Neuronal stem cell (in vitro differentiated cells): ENCODE results near the gene PRICKLE2.

Source experiments
- DNase-seq: peaks from one replicate; pipeline ENCODE4 v3.0.0-alpha.2; 2013; ENCODE audit warnings: low spot score
- H2AFZ ChIP-seq: one replicate; pipeline ENCODE4 v1.6.1; 2013; ENCODE audit warnings: mild to moderate bottlenecking, low read length, inconsistent platforms
- H2AK5ac ChIP-seq: 2 replicates; pipeline ENCODE4 v1.6.1; 2013; ENCODE audit warnings: low read depth, mild to moderate bottlenecking, inconsistent platforms, low read length, moderate library complexity, mixed read lengths
- H2BK120ac ChIP-seq: 2 replicates; pipeline ENCODE4 v1.6.1; 2013; ENCODE audit warnings: low read depth, mild to moderate bottlenecking, inconsistent platforms, low read length, moderate library complexity, mixed read lengths
- H2BK12ac ChIP-seq: one replicate; pipeline ENCODE4 v1.6.1; 2013; ENCODE audit warnings: low read length, inconsistent platforms
- H2BK15ac ChIP-seq: 2 replicates; pipeline ENCODE4 v1.6.1; 2013; ENCODE audit warnings: mild to moderate bottlenecking, low read length, inconsistent platforms, mixed read lengths
- H2BK5ac ChIP-seq: one replicate; pipeline ENCODE4 v1.6.1; 2013; ENCODE audit warnings: inconsistent platforms, mild to moderate bottlenecking, low read length, moderate library complexity
- H3K14ac ChIP-seq: one replicate; pipeline ENCODE4 v1.6.1; 2013; ENCODE audit warnings: low read length, inconsistent platforms
- H3K18ac ChIP-seq: 2 replicates; pipeline ENCODE4 v1.6.1; 2013; ENCODE audit warnings: low read length, inconsistent platforms
- H3K23ac ChIP-seq: 2 replicates; pipeline ENCODE4 v1.6.1; 2013; ENCODE audit warnings: low read depth, mild to moderate bottlenecking, mixed read lengths, low read length, inconsistent platforms; ENCODE audit not compliant: poor library complexity
- H3K27ac ChIP-seq: replicated peaks from 3 replicates; pipeline ENCODE4 v1.5.1; 2013; ENCODE audit warnings: low read length, inconsistent platforms
- H3K27me3 ChIP-seq, 3 experiments: 2 replicates each; pipeline ENCODE4 v1.6.1; 2013; ENCODE audit warnings: low read length in 3 of 3, mild to moderate bottlenecking in 2 of 3, inconsistent platforms in 1 of 3, low read depth in 1 of 3, mixed read lengths in 1 of 3, moderate library complexity in 1 of 3; ENCODE audit not compliant: control insufficient read depth in 3 of 3, insufficient read depth in 3 of 3
- H3K36me3 ChIP-seq, 2 donors: replicated peaks in 1 of 2; 2 replicates each; pipeline ENCODE4 v1.6.1; 2013; ENCODE audit warnings: low read length in 2 of 2; ENCODE audit not compliant: control insufficient read depth in 2 of 2, insufficient read depth in 2 of 2
- H3K4ac ChIP-seq: 2 replicates; pipeline ENCODE4 v1.6.1; 2013; ENCODE audit warnings: inconsistent platforms, mild to moderate bottlenecking, low read length, moderate library complexity
- H3K4me1 ChIP-seq, 2 donors: 1 replicate in 1 of 2; 2 replicates in 1 of 2; pipeline ENCODE4 v1.6.1; 2013; ENCODE audit warnings: low read length in 2 of 2, low read depth in 1 of 2; ENCODE audit not compliant: control insufficient read depth in 2 of 2, insufficient read depth in 1 of 2
- H3K4me2 ChIP-seq: one replicate; pipeline ENCODE4 v1.6.1; 2013; ENCODE audit warnings: mild to moderate bottlenecking, low read length, inconsistent platforms; ENCODE audit not compliant: insufficient read depth, poor library complexity, severe bottlenecking
- H3K4me3 ChIP-seq, 2 donors: 2 replicates each; pipeline ENCODE4 v1.5.1; 2013; ENCODE audit warnings: low read length in 2 of 2, mild to moderate bottlenecking in 2 of 2, inconsistent platforms in 1 of 2, moderate library complexity in 1 of 2
- H3K79me1 ChIP-seq: one replicate; pipeline ENCODE4 v1.6.1; 2013; ENCODE audit warnings: low read depth, mild to moderate bottlenecking, inconsistent platforms, low read length, moderate library complexity
- H3K9ac ChIP-seq: one replicate; pipeline ENCODE4 v1.6.1; 2013; ENCODE audit warnings: mild to moderate bottlenecking, low read depth, low read length, inconsistent platforms; ENCODE audit not compliant: poor library complexity
- H3K9me3 ChIP-seq, 2 donors: replicated peaks in 1 of 2; 2 replicates each; pipeline versions ENCODE3 to v1.6.1; 2013; ENCODE audit warnings: low read length in 2 of 2, mild to moderate bottlenecking in 2 of 2, inconsistent platforms in 1 of 2, low read depth in 1 of 2, mixed read lengths in 1 of 2, moderate library complexity in 1 of 2; ENCODE audit not compliant: control insufficient read depth in 2 of 2, insufficient read depth in 1 of 2
- H4K8ac ChIP-seq: one replicate; pipeline ENCODE4 v1.6.1; 2013; ENCODE audit warnings: low read depth, mild to moderate bottlenecking, inconsistent platforms, low read length, moderate library complexity
- H4K91ac ChIP-seq: one replicate; pipeline ENCODE4 v1.6.1; 2013; ENCODE audit warnings: low read length, low read depth, mild to moderate bottlenecking, inconsistent platforms; ENCODE audit not compliant: poor library complexity
- WGBS, 2 donors: extraction: QIAGEN DNeasy Blood & Tissue Kit; methylation state at CpG; one replicate each; pipeline ENCODE4 v1.1.7; 2013; ENCODE audit warnings: missing lambda C conversion rate in 2 of 2, mixed read lengths in 1 of 2; ENCODE audit not compliant: insufficient read length in 2 of 2, insufficient replicate concordance in 1 of 2; ENCODE audit errors: extremely low coverage in 2 of 2; 5-methylcytosine and 5-hydroxymethylcytosine counted together

Gene PRICKLE2

DNA sequence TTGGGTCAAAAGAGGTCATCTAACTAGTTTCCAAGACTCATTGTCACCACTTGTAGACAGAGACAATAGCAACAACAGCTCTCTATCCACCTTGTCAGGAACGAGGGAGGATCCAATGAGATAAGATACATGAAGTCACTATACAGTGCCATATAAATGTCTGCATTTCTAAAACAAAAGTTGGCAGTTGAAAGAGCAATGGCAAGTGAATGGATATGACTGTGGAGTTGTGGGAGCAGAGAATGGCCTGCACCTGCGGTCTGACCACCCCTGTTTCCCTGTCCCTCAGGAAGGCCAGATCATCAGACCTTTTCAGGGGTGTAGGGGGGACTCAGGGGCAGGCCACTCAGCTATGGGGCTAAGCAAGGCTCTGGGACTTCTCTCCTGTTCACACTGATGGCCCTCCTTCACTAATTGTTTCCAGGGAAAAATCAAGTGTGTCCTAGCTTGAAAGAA lies 161.3 kb downstream of the PRICKLE2 start:
- peaks cover 4 to 18% of the 10 kb centered on the region in 2 donors for H3K4me1 ChIP-seq
- no peak overlapping the region for H2BK12ac ChIP-seq
- no peak overlapping the region for H2BK120ac ChIP-seq
- no peak overlapping the region for H3K23ac ChIP-seq
- H2AFZ ChIP-seq: no peak overlapping the region
- no CpG with 5 or more reads among the region's 2 CpGs for WGBS, 2 donors
- H3K18ac ChIP-seq: no peak overlapping the region
- no peak overlapping the region for H3K4ac ChIP-seq
- H2BK15ac ChIP-seq: no peak overlapping the region
- no peaks in the 10 kb centered on the region for H3K36me3 ChIP-seq
- no peak overlapping the region for H2BK5ac ChIP-seq
- no peak for DNase-seq
- H3K27me3 ChIP-seq: no peaks in the 10 kb centered on the region
- H3K4me3 ChIP-seq: no peak overlapping the region
- no peak overlapping the region for H4K8ac ChIP-seq
- no peak overlapping the region for H4K91ac ChIP-seq
- H3K27ac ChIP-seq: no peak overlapping the region
- H3K14ac ChIP-seq: no peak overlapping the region
- no peaks in the 10 kb centered on the region for H3K9me3 ChIP-seq
- H3K9ac ChIP-seq: no peak overlapping the region
- no peak overlapping the region for H2AK5ac ChIP-seq
- H3K79me1 ChIP-seq: no peaks in the 10 kb centered on the region
- H3K4me2 ChIP-seq: no peak overlapping the region

DNA sequence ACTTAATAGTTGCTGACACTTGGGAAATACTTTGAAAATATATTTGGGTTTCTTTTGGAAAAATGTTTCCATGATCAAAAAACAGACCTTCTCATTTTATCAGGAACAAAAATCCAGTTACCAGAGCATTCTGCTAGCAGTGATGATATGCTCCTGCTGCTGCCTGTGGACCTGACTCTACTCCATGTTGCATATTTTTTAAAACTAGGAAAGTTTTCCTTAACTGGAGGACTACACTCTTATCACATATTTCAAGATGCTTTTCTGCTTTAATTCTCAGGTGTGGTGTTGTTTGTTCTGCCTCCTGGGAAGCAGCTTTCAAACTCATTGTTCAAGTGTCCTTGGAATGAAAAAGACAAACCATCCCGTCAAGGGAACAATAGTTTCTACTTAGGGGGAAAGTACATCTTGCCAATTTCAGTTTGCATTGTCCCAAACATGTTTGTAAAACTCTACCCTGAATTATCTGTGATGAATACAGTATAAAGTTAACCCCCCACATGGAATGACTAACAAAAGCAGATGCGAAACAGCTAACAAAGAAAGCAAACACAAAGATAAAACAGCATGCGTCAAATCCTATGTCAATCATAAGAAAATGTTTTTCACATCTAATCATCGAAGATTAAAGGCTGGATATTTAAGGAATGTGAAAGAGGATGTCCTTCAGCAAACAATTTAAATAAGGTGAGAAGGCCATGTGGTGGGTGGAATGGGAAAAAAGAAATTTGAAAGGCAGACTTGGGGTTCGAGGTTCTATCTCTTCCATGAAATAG lies 161.9 kb downstream of the PRICKLE2 start:
- Histone ChIP-seq H2BK5ac (no peak overlapping the region), H3K4ac (no peak overlapping the region), H3K14ac (no peak overlapping the region), H3K23ac (no peak overlapping the region), H3K9ac (no peak overlapping the region), H3K27me3 (no peaks in the 10 kb centered on the region), H3K79me1 (no peaks in the 10 kb centered on the region), H3K4me3 (no peak overlapping the region), H2AFZ (no peak overlapping the region), H2BK15ac (no peak overlapping the region), H3K4me1 (peaks cover 4 to 18% of the 10 kb centered on the region in 2 donors), H3K36me3 (no peaks in the 10 kb centered on the region), H4K8ac (no peak overlapping the region), H2BK120ac (no peak overlapping the region), H3K18ac (no peak overlapping the region), H4K91ac (no peak overlapping the region), H3K4me2 (no peak overlapping the region), H3K27ac (no peak overlapping the region), H2BK12ac (no peak overlapping the region), H3K9me3 (no peaks in the 10 kb centered on the region), H2AK5ac (no peak overlapping the region)
- no CpG with 5 or more reads among the region's 5 CpGs for WGBS, 2 donors
- DNase-seq: no peak

DNA sequence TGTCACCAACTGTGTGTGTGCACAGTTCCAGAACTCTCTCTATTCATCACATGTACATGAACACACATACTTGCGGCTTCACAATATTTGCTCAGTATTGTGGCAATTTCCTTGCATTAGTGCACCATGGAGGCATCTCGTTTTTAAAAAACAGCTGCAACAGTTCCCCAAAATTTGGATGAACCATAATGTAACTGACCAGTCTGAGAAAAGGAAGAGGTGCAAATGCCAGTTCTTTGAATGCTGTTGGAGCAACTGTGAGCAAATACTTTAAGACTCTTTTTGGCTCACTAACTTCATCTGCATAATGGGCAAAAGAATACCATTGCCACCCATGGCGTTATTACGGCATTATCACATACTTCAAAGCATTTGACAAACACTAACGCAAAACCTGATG lies 163.6 kb downstream of the PRICKLE2 start:
- WGBS, 2 donors: no CpG with 5 or more reads among the region's 5 CpGs
- Histone ChIP-seq H2BK5ac (no peak overlapping the region), H2BK120ac (no peak overlapping the region), H2AK5ac (no peak overlapping the region), H3K9me3 (no peaks in the 10 kb centered on the region), H2BK15ac (no peak overlapping the region), H3K4me1 (peaks cover 4 to 18% of the 10 kb centered on the region in 2 donors), H3K36me3 (no peaks in the 10 kb centered on the region), H3K4ac (no peak overlapping the region), H3K27ac (no peak overlapping the region), H3K18ac (no peak overlapping the region), H2BK12ac (no peak overlapping the region), H3K9ac (no peak overlapping the region), H4K91ac (no peak overlapping the region), H3K4me3 (no peak overlapping the region), H3K79me1 (no peaks in the 10 kb centered on the region), H3K27me3 (no peaks in the 10 kb centered on the region), H3K14ac (no peak overlapping the region), H3K23ac (no peak overlapping the region), H2AFZ (no peak overlapping the region), H3K4me2 (no peak overlapping the region), H4K8ac (no peak overlapping the region)
- DNase-seq: no peak

GRCh38 chr3:64059484-64060175 lies 165.6 kb downstream of the PRICKLE2 start:
- Histone ChIP-seq H3K4ac (no peak overlapping the region), H2AFZ (no peak overlapping the region), H2AK5ac (no peak overlapping the region), H3K27me3 (no peaks in the 10 kb centered on the region), H2BK12ac (no peak overlapping the region), H3K9ac (no peak overlapping the region), H3K18ac (no peak overlapping the region), H3K4me2 (no peak overlapping the region), H3K4me1 (peaks cover 4 to 18% of the 10 kb centered on the region in 2 donors), H3K4me3 (no peak overlapping the region), H2BK5ac (no peak overlapping the region), H3K23ac (no peak overlapping the region), H3K14ac (no peak overlapping the region), H4K8ac (no peak overlapping the region), H4K91ac (no peak overlapping the region), H3K27ac (no peak overlapping the region), H2BK15ac (no peak overlapping the region), H2BK120ac (no peak overlapping the region), H3K79me1 (no peaks in the 10 kb centered on the region), H3K9me3 (no peaks in the 10 kb centered on the region), H3K36me3 (no peaks in the 10 kb centered on the region)
- no CpG with 5 or more reads among the region's 3 CpGs for WGBS, 2 donors
- no peak for DNase-seq
